Subcutaneous abdominal adipose tissue (tissue), 5 donors: ENCODE measurements around the gene PDGFRA.
A peak's percentile ranks its signal among the peaks of the same experiment; 100 is the strongest.
"Not testable (repeated sequence)": the region's sequence is repeated elsewhere in the genome, so short reads cannot be mapped to it uniquely, and the experiment has no call there.

Experiments used
- H3K27ac ChIP-seq: one replicate; pipeline ENCODE4 v1.7.0; 2013; ENCODE audit warnings: low read depth, mild to moderate bottlenecking, inconsistent platforms, low read length, moderate library complexity
- H3K27me3 ChIP-seq, 5 donors: one replicate each; pipeline ENCODE4 v1.7.0; 2013; ENCODE audit warnings: low read length in 5 of 5, inconsistent platforms in 1 of 5; ENCODE audit not compliant: control insufficient read depth in 5 of 5, insufficient read depth in 4 of 5
- H3K36me3 ChIP-seq, 5 donors: one replicate each; pipeline ENCODE4 v1.7.0; 2013; ENCODE audit warnings: low read length in 5 of 5; ENCODE audit not compliant: control insufficient read depth in 5 of 5, insufficient read depth in 5 of 5
- H3K4me1 ChIP-seq, 5 donors: one replicate each; pipeline ENCODE4 v1.7.0; 2013; ENCODE audit warnings: low read length in 5 of 5, mild to moderate bottlenecking in 3 of 5, moderate library complexity in 1 of 5; ENCODE audit not compliant: control insufficient read depth in 5 of 5, insufficient read depth in 5 of 5
- H3K4me3 ChIP-seq, 5 donors: one replicate each; pipeline ENCODE4 v1.7.0; 2013; ENCODE audit warnings: low read length in 5 of 5, low read depth in 1 of 5
- H3K9ac ChIP-seq, 5 donors: one replicate each; pipeline ENCODE4 v1.7.0; 2013; ENCODE audit warnings: low read length in 5 of 5, mild to moderate bottlenecking in 4 of 5, moderate library complexity in 3 of 5
- H3K9me3 ChIP-seq, 5 donors: one replicate each; pipeline ENCODE4 v1.7.0; 2013; ENCODE audit warnings: low read length in 5 of 5; ENCODE audit not compliant: control insufficient read depth in 5 of 5
- donor health status: healthy.
- donor health status: healthy.
- donor health status: healthy.
- donor health status: healthy.
- donor health status: healthy.

Gene PDGFRA

DNA sequence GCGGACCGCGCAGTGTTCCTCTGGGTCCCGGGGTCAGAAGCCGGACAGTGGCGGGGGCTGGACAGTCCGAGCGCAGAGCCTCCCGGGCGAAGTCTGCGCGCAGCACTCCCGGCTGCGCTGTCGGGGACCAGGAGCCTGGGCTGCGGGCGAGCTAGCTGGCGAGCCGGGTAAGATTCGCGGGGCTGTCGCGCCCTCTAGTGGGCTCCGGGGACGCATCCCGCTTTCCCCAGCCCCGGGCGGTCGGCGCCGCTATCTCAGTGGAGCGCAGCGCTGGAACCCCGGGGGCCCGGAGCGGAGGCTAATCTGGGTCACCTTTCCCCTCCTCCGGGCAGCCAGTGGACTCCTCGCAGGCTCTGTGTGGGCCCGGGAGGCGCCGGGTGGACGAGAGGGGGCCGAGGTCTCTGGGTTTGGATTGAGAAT is 4.2 kb downstream of the PDGFRA start:
- H3K9me3 ChIP-seq: no peaks in the 10 kb centered on the region
- H3K27ac ChIP-seq: peak overlapping the region; percentile 37
- peaks cover 0 to 47% (median 47%) of the 10 kb centered on the region in 5 donors for H3K4me1 ChIP-seq
- peaks cover 26 to 44% (median 36%) of the 10 kb centered on the region in 5 donors for H3K27me3 ChIP-seq
- peak overlapping the region in 3 of 5 donors; percentile 30 to 74 (median 51) for H3K9ac ChIP-seq
- H3K4me3 ChIP-seq: peak overlapping the region in 4 of 5 donors; percentile 48 to 74 (median 66)
- no peaks in the 10 kb centered on the region for H3K36me3 ChIP-seq

DNA sequence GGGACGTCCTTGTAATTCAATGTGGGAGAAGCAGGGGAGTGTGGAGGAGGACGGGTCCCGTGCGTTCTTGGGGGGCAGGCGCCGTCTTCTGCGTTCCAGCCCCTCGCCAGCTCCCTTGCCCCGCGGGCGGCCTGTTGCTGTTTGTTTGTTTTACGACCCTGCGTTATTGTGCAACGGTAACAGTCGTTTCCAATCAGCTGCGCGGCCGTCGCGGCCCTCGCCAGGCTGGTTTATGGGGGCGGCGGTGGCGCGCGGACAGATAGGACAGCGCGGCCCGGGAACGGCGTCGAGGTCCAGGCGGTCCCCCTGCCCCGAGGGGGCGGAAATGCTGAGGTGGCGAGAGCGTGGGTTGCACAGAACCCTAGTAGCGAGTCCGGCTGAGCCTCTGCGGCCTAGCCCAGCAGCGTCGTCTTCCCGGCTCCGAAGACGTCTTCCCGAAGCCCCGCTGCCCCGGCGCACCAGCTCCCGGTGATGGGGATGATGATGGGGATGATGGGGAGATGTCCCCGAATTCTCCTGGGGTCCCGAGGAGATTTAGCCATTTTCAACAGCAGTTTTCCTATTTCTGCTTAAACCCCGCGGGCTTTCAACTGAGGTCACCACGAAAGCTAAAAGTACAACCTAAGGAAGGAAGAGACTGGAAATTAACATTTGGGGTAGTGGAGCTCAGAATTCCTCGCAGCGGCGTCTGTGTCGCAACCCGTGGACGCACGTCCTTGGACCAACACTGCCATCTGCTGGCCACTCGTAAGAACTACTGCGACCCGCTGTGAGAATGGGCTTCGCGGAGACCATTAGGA is 4.8 kb downstream of the PDGFRA start:
- peak overlapping the region in 4 of 5 donors; percentile 48 to 74 (median 66) for H3K4me3 ChIP-seq
- H3K36me3 ChIP-seq: no peaks in the 10 kb centered on the region
- peak overlapping the region in 3 of 5 donors; percentile 30 to 74 (median 51) for H3K9ac ChIP-seq
- H3K27me3 ChIP-seq: peaks cover 22 to 38% (median 32%) of the 10 kb centered on the region in 5 donors
- H3K9me3 ChIP-seq: no peaks in the 10 kb centered on the region
- peaks cover 0 to 47% (median 44%) of the 10 kb centered on the region in 5 donors for H3K4me1 ChIP-seq
- peak overlapping the region; percentile 37 for H3K27ac ChIP-seq

DNA sequence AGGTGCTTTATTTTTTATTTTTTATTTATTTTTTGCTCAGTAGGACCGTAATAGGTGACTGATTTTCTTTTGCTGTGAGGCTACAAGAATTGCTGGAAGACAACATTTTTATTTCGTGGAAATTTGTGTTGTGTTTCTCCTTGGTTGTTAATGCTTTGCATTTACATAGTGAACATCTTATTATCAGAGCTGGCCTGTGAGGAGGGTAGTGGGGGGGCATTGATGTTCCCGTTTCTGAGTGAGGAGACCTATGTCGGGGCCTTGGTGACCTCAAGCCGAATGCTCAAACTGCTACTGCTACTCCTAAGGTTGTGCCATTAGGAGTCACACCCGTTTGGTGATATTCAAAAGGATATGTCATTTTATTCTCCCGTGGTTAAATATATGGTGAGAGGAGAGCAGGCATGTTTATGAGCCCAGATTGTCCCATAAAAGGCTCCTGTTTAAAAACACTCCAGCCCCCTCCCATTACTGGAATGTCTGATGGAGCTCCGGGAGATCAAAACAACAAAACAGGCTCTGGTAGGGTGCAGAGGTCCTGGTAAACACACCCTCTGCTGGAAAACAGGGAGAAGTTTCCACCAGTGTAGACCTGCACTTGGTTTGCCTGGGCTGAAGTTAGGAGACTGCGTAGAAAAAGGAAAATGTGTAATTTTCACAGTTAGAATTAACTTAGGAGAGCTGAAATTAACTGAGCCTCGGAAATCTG is 5.6 kb downstream of the PDGFRA start:
- Histone ChIP-seq H3K27ac (no peak overlapping the region), H3K9me3 (no peaks in the 10 kb centered on the region), H3K27me3 (peaks cover 22 to 32% (median 27%) of the 10 kb centered on the region in 5 donors), H3K4me3 (peak overlapping the region in 3 of 5 donors; percentile 65 to 74 (median 68)), H3K36me3 (no peaks in the 10 kb centered on the region), H3K4me1 (peaks cover 0 to 47% (median 44%) of the 10 kb centered on the region in 5 donors), H3K9ac (no peak overlapping the region)

DNA sequence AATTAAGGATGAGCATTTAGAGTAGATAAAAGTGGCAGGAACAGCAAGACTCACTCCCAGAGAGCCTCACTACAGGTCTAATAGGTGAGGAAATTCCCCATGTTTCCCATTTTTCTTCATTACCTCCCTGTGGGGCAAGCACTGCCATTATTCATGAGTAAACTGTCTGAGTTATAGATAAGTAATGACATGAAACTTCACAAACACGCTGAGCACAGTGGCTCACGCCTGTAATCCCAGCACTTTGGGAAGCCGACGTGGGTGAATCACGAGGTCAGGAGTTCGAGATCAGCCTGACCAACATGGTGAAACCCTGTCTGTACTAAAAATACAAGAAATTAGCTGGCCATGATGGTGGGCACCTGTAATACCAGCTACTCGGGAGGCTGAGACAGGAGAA is 7.2 kb downstream of the PDGFRA start:
- not testable (repeated sequence) for H3K9ac ChIP-seq, H3K4me3 ChIP-seq, H3K9me3 ChIP-seq, H3K36me3 ChIP-seq, H3K27ac ChIP-seq
- Histone ChIP-seq H3K27me3 (peaks cover 10 to 16% (median 12%) of the 10 kb centered on the region in 5 donors), H3K4me1 (peaks cover 0 to 34% (median 29%) of the 10 kb centered on the region in 5 donors)

DNA sequence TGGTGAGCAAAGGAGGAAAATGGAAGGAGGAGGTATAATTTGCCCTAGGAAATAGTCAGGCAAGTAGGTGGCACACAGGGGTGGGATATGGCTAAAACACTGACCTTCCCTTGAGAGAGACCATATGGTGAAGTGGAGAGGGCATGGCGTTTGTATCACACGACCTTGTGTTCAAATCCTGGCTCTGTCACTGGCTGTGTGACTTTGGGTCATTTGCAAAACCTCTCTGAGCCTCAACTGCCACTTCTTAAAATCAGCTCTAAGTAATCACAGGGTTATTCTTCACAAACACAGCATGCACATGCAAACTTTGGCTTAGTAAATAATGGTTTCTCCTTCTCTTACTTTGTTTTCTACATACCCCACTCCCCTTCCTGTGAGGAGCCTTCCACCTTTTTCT is 8.7 kb downstream of the PDGFRA start:
- H3K4me1 ChIP-seq: peaks cover 0 to 19% (median 16%) of the 10 kb centered on the region in 5 donors
- H3K27ac ChIP-seq: no peak overlapping the region
- no peaks in the 10 kb centered on the region for H3K36me3 ChIP-seq
- H3K27me3 ChIP-seq: peaks cover 0 to 5% (median 0%) of the 10 kb centered on the region in 5 donors
- H3K9ac ChIP-seq: no peak overlapping the region
- no peak overlapping the region for H3K4me3 ChIP-seq
- H3K9me3 ChIP-seq: no peaks in the 10 kb centered on the region

DNA sequence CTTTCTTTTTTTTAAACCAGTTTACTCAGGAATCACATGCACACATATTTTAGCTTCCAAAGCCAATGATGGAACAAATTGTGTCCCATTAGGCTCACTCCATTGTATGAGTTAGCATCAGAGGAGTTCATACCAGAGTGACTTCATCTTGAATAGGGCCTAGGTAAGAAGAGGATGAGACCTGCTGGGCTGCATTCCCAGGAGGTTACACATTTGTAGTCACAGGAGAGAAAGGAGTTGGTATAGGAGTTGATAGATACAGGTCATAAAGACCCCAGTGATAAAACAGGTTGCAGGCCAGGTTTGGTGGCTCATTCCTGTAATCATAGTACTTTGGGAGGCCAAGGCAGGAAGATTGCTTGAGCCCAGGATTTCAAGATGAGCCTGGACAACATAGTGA is 9.3 kb downstream of the PDGFRA start:
- Histone ChIP-seq H3K9me3 (no peaks in the 10 kb centered on the region), H3K27ac (no peak overlapping the region), H3K36me3 (no peaks in the 10 kb centered on the region), H3K4me3 (no peak overlapping the region), H3K4me1 (peaks cover 0 to 15% (median 11%) of the 10 kb centered on the region in 5 donors), H3K27me3 (peaks cover 0 to 5% (median 0%) of the 10 kb centered on the region in 5 donors), H3K9ac (no peak overlapping the region)

DNA sequence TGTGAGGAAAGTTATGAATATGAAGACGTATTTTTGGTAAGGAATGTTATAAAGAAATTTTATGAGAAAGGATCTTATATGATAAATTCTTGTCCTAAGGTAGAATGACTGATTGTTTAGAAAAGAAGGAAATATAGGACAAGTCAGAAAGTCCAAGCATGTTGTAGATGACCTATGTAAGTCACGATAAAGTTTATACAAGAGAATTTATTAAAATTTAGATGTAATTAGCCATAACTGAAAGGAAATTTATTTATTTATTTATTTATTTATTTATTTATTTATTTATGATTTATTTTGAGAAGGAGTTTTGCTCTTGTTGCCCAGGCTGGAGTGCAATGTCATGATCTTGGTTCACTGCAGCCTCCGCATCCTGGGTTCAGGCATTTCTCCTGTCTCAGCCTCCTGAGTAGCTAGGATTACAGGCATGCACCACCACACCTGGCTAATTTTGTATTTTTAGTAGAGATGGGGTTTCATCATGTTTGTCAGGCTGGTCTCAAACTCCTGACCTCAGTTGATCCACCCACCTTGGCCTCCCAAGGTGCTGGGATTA is 12.3 kb downstream of the PDGFRA start:
- not testable (repeated sequence) for H3K4me1 ChIP-seq, H3K9ac ChIP-seq, H3K36me3 ChIP-seq, H3K27ac ChIP-seq, H3K4me3 ChIP-seq, H3K27me3 ChIP-seq, H3K9me3 ChIP-seq

DNA sequence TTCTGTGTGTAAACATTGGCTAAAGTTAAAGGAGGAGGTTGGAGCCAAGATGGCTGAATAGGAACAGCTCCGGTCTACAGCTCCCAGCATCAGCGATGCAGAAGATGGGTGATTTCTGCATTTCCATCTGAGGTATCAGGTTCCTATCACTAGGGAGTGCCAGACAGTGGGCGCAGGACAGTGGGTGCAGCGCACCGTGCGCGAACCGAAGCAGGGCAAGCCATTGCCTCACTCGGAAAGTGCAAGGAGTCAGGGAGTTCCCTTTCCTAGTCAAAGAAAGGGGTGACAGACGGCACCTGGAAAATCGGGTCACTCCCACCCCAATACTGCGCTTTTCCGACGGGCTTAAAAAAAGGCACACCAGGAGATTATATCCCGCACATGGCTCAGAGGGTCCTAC is 14.4 kb downstream of the PDGFRA start:
- not testable (repeated sequence) for H3K36me3 ChIP-seq, H3K27me3 ChIP-seq, H3K4me1 ChIP-seq, H3K27ac ChIP-seq, H3K9me3 ChIP-seq, H3K9ac ChIP-seq, H3K4me3 ChIP-seq

DNA sequence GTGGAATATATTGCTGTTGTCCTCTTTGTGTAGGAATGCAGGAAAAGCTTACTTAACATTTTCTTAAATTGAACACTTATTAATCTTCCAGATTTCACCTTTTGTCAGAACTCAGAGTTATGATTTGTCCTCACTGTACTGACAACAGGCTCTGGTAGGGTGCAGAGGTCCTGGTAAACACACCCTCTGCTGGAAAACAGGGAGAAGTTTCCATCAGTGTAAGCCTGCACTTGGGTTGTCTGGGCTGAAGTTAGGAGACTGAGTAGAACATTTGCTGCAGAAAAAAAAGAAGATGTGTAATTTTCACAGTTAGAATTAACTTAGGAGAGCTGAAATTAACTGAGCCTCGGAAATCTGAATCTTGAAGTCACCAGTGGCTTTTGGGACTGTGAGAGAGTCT is 23.2 kb downstream of the PDGFRA start:
- H3K27ac ChIP-seq, H3K9me3 ChIP-seq: not testable (repeated sequence)

More for the DNA sequence above, 23.2 kb downstream of the PDGFRA start:
- not testable (repeated sequence) for H3K9ac ChIP-seq, H3K36me3 ChIP-seq, H3K4me3 ChIP-seq, H3K4me1 ChIP-seq, H3K27me3 ChIP-seq
